Testis (tissue), 3 donors: ENCODE data around the gene LIPG. TPM values are rescaled to one million over a fixed set of nuclear protein-coding genes. Genes with fewer than 3 reads are reported as not detected.

Experiments used
- DNase-seq: peaks from one replicate; pipeline ENCODE4 v3.0.0-alpha.2; 2019
- H3K27ac ChIP-seq, 2 donors: fragments of 200-600 bp; sonication (generic); one replicate each; pipeline ENCODE4 v1.5.1; 2019
- H3K27me3 ChIP-seq: fragments of 200-600 bp; sonication (generic); one replicate; pipeline ENCODE4 v1.5.1; 2019
- H3K36me3 ChIP-seq: fragments of 200-600 bp; sonication (generic); one replicate; pipeline ENCODE4 v1.5.1; 2017; ENCODE audit warnings: low read depth; ENCODE audit errors: missing control alignments
- H3K4me1 ChIP-seq: fragments of 200-600 bp; sonication (generic); one replicate; pipeline ENCODE4 v1.5.1; 2019
- H3K4me3 ChIP-seq, 2 donors: fragments of 200-600 bp; sonication (generic); one replicate each; pipeline ENCODE4 v1.5.1; 2017 to 2019
- H3K9me3 ChIP-seq: fragments of 200-600 bp; sonication (generic); one replicate; pipeline ENCODE4 v1.5.1; 2017
- CTCF ChIP-seq, 3 experiments: fragments of 450-650 bp in 2 of 3; fragments of 200-600 bp in 1 of 3; sonication (generic) in 1 of 3; IDR thresholded peaks; one replicate each; pipeline ENCODE4 v1.5.1; 2016 to 2019; ENCODE audit warnings: antibody characterized with exemption in 3 of 3, mild to moderate bottlenecking in 2 of 3, moderate library complexity in 1 of 3
- POLR2A ChIP-seq: fragments of 450-650 bp; IDR thresholded peaks from one replicate; pipeline ENCODE4 v1.6.1; 2017; ENCODE audit warnings: antibody characterized with exemption, mild to moderate bottlenecking, moderate library complexity
- WGBS, 2 donors: methylation state at CpG; one replicate each; pipeline ENCODE4 v1.1.5; 2018; 5-methylcytosine and 5-hydroxymethylcytosine counted together
- intact Hi-C: fragments of 100-400 bp; cut with DNase I; formaldehyde crosslinking; loops from one replicate; pipeline ENCODE4 v1.15.1; 2023; ENCODE audit warnings: low total_unique reads
- polyA plus RNA-seq: library from polyadenylated mRNA; stranded (reverse); fragments of 350-450 nt; fragmentation: Illumina TruSeq; extraction: RNeasy Lipid Tissue Mini Kit (QIAGEN cat#74804); gene quantifications from one replicate; pipeline ENCODE4 v1.2.3, GENCODE V29; 2014; ENCODE audit warnings: low read depth, low replicate concordance; ENCODE audit not compliant: insufficient read depth
- total RNA-seq, 2 donors: library from RNA; depleted of rRNA; stranded (reverse); fragments of >200 nt; gene quantifications; one replicate each; pipeline ENCODE4 v1.2.3, GENCODE V29; 2016

LIPG gene
- total and polyA plus RNA-seq, 3 donors from 2014 or later, result 25.4 to 48.0 (median 35.2) TPM

GRCh38 chr18:49524349-49524748 lies 37.5 kb upstream of the LIPG start:
- intact Hi-C loops, result no loop called here
- Histone ChIP-seq H3K27ac (no peak overlapping the region), H3K4me1 (no peaks in the 10 kb centered on the region), H3K36me3 (no peaks in the 10 kb centered on the region), H3K27me3 (no peaks in the 10 kb centered on the region), H3K4me3 (no peak overlapping the region), H3K9me3 (no peaks in the 10 kb centered on the region)
- no peak for DNase-seq
- WGBS, 2 donors, result 83 to 93% methylated on average over 2 of the region's 2 CpGs
- TF ChIP-seq CTCF (IDR thresholded peaks at IDR 0.05) (no peak), POLR2A (no peak)

DNA sequence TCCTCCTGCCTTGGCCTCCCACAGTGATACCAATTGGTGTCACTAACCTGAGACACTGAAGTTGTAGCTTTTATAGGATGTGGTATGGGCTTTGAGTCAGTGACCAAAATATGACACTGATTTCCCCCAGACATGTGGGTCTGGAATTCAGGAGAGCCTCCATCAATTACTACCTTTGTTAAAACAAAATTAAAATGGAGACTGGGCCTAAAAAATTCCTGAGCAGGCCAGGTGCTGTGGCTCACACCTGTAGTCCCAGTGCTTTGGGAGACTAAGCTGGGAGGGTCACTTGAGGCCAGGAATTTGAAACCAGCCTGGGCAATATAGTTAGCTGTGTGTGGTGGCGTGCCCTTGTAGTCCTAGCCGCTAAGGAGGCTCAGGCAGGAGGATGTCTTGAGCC lies 36.9 kb upstream of the LIPG start:
- Histone ChIP-seq H3K4me3 (no peak overlapping the region), H3K27me3 (no peaks in the 10 kb centered on the region), H3K4me1 (no peaks in the 10 kb centered on the region), H3K27ac (no peak overlapping the region), H3K36me3 (no peaks in the 10 kb centered on the region), H3K9me3 (no peaks in the 10 kb centered on the region)
- no peak for DNase-seq
- 100% methylated on average over 2 of the region's 2 CpGs for WGBS, 2 donors
- no peak for TF ChIP-seq CTCF (IDR thresholded peaks at IDR 0.05)
- TF ChIP-seq POLR2A, result no peak
- intact Hi-C loops, result no loop called here

DNA sequence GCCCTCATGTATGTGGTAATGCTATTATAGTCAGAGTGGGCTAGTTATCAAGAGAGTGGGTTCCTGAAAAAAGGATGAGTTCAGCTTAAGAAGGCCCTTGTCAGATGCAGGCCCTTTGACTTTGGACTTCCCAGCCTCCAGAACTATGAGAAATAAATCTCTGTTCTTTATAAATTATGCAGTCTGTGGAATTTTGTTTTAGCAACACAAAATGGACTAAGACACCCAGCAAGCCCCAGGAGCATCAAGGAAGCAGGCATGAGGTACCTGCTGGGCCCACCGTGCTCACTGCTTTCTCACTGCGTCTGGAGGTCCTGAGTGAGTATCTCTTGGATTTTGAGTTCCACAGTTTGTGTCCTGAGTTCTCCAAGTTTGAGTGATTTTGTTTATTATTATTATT lies 35.9 kb upstream of the LIPG start:
- no peak overlapping the region for H3K27ac ChIP-seq
- no peak overlapping the region for H3K4me3 ChIP-seq
- intact Hi-C loops, result no loop called here
- no peaks in the 10 kb centered on the region for H3K4me1 ChIP-seq
- H3K27me3 ChIP-seq, result no peaks in the 10 kb centered on the region
- H3K36me3 ChIP-seq, result no peaks in the 10 kb centered on the region
- no peak for TF ChIP-seq CTCF (IDR thresholded peaks at IDR 0.05)
- no peak for TF ChIP-seq POLR2A
- no peaks in the 10 kb centered on the region for H3K9me3 ChIP-seq
- DNase-seq, result no peak
- 97% methylated on average over 2 of the region's 2 CpGs for WGBS, 2 donors

- H3K9me3 ChIP-seq, result no peaks in the 10 kb centered on the region
- DNase-seq, result no peak
- no peaks in the 10 kb centered on the region for H3K36me3 ChIP-seq
- TF ChIP-seq POLR2A (no peak), CTCF (IDR thresholded peaks at IDR 0.05) (no peak)
- H3K27me3 ChIP-seq, result no peaks in the 10 kb centered on the region
- no peak overlapping the region for H3K4me3 ChIP-seq
- 60 to 65% methylated on average over 8 of the region's 8 CpGs for WGBS, 2 donors
- no peak overlapping the region for H3K27ac ChIP-seq
- intact Hi-C loops, result no loop called here
- H3K4me1 ChIP-seq, result no peaks in the 10 kb centered on the region
These were observed 34.1 kb upstream of the LIPG start for GRCh38 chr18:49527631-49528327.

DNA sequence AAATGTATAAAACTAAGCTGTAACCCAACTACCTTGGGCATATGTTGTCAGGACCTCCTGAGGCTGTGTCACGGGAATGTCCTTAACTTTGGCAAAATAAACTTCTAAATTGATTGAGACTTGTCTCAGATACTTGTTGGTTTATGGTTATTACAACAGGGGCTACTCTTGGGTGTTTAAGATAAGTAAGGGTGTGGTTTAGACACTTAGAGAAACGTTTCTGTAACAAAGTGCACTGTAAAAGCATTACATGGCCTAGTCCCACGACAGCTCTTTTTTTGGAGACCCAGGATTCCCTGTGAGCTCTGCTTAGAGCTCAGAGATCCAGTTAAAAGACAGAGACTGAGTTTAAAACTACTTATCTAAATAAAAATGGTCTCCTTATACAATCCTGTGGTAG lies 32.3 kb upstream of the LIPG start:
- whole genome bisulfite sequencing, 2 donors, result 73 to 81% methylated on average over 3 of the region's 3 CpGs
- DNase-seq, result no peak
- no peak overlapping the region for H3K27ac ChIP-seq
- H3K36me3 ChIP-seq, result no peaks in the 10 kb centered on the region
- no peak overlapping the region for H3K4me3 ChIP-seq
- intact Hi-C loops, result no loop called here
- H3K4me1 ChIP-seq, result no peaks in the 10 kb centered on the region
- no peaks in the 10 kb centered on the region for H3K9me3 ChIP-seq
- no peak for TF ChIP-seq CTCF (IDR thresholded peaks at IDR 0.05)
- TF ChIP-seq POLR2A, result no peak
- no peaks in the 10 kb centered on the region for H3K27me3 ChIP-seq
